Measurements from ENCODE around the gene SLC22A6.

SLC22A6 gene

DNA sequence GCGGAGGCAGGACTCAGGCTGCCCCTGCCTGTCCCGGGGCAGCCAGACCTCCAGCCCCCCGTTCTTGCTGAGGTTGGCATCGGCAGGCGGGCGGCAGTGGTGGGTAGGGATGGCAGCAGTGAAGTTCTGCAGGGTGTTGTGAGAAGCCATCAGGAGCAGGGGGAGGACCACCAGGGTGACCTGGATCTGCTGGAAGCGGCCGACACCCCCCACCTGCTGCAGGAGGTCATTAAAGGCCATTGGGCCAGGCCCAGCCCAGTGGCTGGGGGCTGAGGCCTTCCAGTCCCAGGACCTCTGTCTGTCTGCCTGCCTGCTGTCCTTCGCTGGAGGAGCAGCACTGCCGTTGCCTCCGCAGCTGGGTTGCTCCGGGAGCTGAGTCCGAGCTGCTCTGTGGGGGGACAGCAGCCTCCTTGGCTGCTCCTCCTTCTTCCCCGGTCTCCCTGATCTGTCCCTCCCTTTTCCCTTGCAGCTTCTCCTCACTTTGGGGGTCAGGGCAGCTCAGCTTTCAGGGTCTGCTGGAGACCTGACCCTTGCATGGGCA, at the start of gene SLC22A6:
TSS of gene SLC22A6 (minus strand) at position 517 of the 541 bp plus-strand sequence. CDS start at position 240, 277 bp downstream.
- DNase-seq: no peak

DNA sequence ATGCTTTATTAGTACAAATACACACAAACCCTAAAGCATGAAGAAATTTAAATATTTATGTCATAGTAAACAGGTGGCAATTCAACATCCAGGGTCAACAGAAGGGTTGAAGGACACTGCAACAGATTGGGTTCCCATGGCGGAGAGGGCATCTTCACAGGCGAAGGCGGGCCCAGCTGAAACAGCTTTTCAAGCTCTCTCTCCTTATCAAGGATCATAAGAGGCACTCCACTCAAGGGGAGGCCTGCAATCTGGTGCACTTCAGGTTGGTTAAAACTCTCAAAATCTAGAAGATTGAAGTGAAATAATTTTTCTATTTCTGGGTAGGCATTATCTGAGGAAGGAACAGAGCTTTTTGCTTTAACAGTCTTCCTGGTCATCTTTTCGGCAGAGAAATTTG, 47.7 kb upstream of the SLC22A6 start:
- no peak for DNase-seq

DNA sequence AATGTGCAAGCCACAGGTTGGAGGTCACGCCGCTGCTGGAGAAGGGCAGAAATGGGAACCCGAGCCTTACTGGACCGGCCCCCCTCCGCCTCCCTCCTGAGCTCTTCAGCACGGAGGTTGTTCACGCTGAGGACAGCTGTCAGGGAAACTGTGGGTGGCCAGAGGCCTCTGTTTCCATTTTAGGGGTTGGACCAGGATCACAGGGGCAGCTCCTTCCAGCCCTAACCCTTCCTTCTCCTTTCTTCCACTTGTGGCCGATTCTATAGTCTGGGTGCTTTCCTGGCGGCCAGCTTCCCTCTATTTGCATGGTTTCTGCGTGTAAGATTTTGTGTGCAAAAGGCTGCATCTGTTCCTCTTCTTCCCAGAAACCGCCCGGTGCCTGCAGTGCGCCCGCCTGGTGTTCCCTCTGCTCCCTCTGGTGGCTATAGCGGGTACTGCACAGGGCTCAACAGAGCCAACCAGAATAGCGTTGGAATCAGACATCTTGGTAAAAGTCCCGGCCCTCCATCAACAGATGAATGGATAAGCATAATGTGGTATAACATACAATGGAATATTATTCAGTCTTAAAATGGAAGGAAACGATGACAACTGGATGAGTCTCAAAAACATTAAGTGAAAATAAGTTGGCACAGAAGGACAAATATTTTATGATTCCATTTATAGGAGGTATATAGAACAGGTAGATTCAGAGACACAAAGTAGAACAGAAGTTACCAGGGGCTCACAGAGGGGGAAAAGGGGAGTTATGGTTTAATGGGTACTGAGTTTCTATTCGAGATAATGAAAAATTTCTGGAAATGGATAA, 39.3 kb upstream of the SLC22A6 start:
- peak; percentile 54 for DNase-seq

- DNase-seq: no peak
Observed at GRCh38 chr11:63023222-63023814, 38.6 kb upstream of the SLC22A6 start.

DNA sequence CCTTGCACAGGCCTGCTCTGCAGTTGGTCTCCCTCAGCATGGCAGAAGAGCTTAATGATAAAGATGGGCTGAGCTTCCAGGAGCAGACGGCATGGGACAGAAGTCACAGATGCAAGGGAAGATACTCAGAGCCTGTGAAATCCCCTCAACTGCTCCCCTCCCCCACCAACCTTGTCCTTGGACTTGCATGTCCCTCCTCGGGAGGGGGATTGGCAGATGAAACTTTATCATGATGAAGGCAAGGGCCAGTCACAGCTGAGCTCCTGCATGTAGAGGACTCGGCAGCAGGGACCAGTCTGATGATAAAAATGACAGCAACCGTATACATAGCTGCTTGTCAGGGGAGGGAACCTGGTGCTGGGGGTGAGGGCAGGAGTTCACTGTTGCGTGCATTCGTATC, 37.7 kb upstream of the SLC22A6 start:
- DNase-seq: no peak

GRCh38 chr11:63020671-63021291, 36.0 kb upstream of the SLC22A6 start:
- DNase-seq: no peak

DNA sequence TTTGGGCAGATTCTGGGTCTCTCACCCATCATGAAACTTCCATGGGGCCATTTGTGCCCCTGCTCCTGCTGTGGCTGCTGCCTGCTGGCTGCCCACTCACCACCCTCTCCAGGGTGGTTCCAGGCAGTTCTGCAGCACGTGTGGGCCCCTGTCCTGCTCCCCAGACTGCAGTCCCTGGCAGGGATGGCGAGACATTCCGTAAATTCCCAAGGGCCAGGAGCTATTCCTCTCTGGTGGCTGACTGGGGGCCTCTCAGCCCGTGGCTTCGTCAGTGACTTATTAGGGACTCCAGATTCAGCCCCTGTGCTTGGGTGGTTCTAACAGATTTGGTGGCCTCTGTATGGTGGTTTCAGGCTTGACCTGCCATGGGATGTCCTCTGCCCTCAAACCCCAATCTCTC, 34.7 kb upstream of the SLC22A6 start:
- no peak for DNase-seq

DNA sequence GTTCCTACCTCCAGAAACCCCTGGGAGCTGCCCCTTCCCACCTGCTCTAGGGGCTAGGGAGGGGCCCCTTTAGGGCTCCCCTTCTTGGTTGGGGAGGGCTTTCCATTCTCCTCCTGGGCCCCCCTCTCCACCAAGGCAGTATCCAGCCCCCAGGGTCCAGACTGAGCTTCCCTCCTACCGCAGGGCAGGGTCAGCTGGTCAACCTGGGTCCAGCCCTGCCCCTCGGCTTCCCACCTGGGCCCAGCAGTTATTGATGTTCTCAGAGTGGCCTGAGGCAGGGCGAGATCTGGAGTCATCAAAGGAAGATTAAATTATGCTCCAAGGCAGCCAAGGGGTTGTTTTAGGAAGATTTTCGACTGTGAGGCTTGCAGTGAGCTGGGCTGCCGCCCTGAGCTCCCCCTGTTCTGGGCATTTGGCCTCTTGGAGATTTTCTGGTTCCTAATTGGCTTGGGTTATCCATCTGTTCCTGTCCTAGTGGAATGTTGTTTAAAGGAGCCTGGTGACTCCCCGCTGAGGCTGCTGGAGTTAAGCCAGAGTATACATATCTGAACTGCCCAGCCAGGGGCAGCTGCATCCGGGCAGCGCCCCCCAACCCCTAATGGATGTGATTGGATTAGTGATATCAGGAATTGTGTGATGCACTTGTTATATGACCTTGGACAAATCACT, 32.7 kb upstream of the SLC22A6 start:
- DNase-seq: peak; percentile 60

- no peak for DNase-seq
Observed at GRCh38 chr11:63015521-63016215, 30.9 kb upstream of the SLC22A6 start, which contains the start of gene SLC22A8. Gene SLC22A8, minus strand, starts transcription at chr11:63015841. Its CDS starts 883 bp downstream, at chr11:63014958.

DNA sequence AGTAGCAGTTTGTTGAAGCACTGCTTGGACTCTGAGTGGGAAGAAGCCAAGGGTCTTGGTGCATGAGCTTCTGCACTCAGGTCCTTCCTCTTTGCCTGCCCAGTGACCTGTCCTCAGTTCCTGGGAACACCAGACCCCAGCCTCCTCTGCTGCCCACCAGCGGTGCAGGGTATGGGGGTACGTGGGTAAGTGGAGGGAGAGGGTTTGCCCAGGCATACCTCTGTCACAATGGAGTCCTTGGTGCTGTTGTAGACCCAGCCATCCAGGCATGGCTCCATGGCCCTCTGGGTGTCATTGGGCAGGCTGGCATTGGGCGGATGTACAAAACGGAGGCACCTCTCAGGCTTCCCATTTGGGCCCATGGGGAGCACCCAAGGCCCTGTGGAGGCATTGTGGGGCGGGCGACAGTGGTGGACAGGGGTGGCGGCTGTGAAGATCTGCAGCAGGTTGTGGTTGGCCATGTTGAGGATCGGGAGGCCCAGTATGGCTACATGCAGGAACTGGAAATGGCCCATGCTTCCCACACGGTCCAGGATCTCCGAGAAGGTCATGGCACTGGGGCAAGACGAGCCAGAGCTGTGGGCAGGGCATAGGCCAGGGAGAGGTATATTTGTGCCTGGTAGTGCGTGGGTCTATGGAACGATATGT, 29.8 kb upstream of the SLC22A6 start:
- no peak for DNase-seq

- DNase-seq: no peak
Observed at GRCh38 chr11:63012839-63013238, 28.1 kb upstream of the SLC22A6 start.

GRCh38 chr11:63012430-63012829, 27.7 kb upstream of the SLC22A6 start:
- DNase-seq: no peak

DNA sequence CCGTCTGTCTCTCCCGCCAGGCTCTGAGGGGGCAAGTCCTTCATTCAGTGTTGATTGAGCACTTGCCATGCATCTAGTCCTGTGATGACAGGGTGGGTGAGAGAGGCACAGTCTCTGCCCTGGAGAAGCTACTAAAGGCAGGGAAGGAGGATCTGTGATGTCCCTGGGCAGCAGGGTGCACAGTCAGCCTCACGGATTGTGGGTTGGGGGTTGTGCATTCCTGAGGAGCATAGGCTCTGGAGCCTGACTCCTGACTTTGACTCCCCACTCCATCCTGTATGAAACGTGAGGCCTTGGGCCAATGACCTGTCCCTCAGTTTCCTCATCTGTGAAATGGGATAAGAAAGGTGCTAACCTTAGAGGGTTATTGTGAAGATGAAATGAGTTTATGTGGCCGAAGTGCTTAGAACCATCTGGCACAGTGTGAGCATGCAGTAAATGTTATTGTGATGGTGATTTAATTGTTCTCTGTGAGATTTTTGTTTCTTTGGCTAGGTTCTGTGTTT, 26.2 kb upstream of the SLC22A6 start:
- no peak for DNase-seq

DNA sequence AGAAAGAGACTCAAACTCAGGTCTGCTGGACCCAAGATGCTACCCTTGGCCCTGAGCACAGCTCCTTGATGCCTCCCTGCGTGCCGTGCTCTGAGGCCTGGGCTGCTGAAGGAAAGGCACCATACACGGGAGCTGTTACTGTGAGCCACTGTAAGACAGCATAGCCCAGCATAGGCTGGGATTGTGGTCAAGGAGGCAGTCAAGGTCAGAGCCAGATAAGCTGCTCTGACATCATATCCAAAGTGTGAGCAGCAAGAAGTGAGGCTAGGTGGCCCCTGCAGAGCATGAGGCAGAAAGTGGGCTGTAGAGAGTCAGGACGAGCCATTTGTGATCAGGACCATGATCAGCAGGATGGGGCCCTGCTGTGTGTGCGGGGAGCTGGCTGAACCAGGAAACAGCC, 23.2 kb upstream of the SLC22A6 start:
- no peak for DNase-seq

DNA sequence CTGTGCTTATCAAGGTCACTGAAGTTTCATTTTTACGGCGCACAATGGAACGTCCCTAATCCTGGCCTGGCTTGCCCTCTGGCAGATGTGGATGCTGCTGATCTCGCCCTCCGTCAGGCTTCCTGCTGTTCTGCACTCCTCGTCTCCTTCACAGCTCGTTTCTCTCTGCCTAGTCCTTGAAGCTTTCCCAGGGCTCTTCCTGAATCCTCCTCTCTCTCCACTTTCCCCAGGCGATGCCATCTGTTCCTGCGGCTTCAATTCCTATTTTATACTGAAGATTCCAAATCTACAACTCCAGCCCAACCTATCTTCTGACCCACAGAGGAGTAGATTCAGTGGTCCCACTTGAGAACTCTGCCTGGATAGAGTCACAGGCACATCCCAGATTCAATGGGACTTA, 16.7 kb upstream of the SLC22A6 start:
- no peak for DNase-seq

- DNase-seq: no peak
Observed at GRCh38 chr11:62999649-63000048, 14.9 kb upstream of the SLC22A6 start.

- no peak for DNase-seq
Observed at GRCh38 chr11:62999156-62999555, 14.4 kb upstream of the SLC22A6 start.

DNA sequence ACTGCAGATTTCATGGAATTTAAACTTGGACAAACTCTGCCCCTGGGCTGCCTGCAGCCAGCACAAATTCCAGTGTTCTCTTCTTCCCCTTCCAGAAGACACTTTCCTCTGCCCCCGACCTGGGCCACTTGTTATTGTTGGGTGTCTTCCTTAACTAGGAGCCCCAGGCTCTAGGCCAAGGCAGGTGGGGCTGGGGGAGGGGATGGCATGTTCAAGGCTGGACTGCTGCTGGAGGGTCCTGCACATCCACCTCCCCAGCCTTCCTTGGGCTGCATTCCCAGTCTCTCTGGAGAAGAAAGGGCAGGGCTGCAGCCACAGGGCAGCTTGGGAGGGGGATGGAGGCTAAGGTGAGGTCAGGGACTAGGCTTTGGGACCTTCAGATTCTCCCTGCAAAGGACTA, 11.5 kb upstream of the SLC22A6 start:
- no peak for DNase-seq

- no peak for DNase-seq
Observed at GRCh38 chr11:62994775-62995174, 10.0 kb upstream of the SLC22A6 start.

GRCh38 chr11:62988276-62988675, 3.5 kb upstream of the SLC22A6 start:
- DNase-seq: no peak

- DNase-seq: no peak
Observed at GRCh38 chr11:62985041-62985750, 429 bp upstream of the SLC22A6 start.
